HUES64 (cell line): ENCODE data around the gene BCL3.

Experiments used
- H3K27ac ChIP-seq: 2 replicates; pipeline ENCODE4 v1.7.0; 2013; ENCODE audit warnings: low read depth, low read length, inconsistent platforms
- H3K27me3 ChIP-seq: 2 replicates; pipeline ENCODE4 v1.6.1; 2013; ENCODE audit warnings: mild to moderate bottlenecking, low read length; ENCODE audit not compliant: insufficient read depth
- H3K36me3 ChIP-seq: 2 replicates; pipeline ENCODE4 v1.6.1; 2013; ENCODE audit warnings: mild to moderate bottlenecking, low read length; ENCODE audit not compliant: insufficient read depth
- H3K4me1 ChIP-seq: 2 replicates; pipeline ENCODE4 v1.6.1; 2013; ENCODE audit warnings: mild to moderate bottlenecking, low read length, moderate library complexity; ENCODE audit not compliant: insufficient read depth
- H3K4me3 ChIP-seq: 2 replicates; pipeline ENCODE4 v1.5.1; 2013; ENCODE audit warnings: mild to moderate bottlenecking, low read length, moderate library complexity
- H3K9ac ChIP-seq: 2 replicates; pipeline ENCODE4 v1.6.1; 2013; ENCODE audit warnings: mild to moderate bottlenecking, low read depth, low read length
- H3K9me3 ChIP-seq: 2 replicates; pipeline ENCODE4 v1.6.1; 2013; ENCODE audit warnings: low read depth, low read length; ENCODE audit not compliant: insufficient read depth
- WGBS: fragments of 150-250, 120-280 bp; methylation state at CpG from one replicate; pipeline ENCODE4 v1.1.7; 2013; ENCODE audit warnings: missing lambda C conversion rate; 5-methylcytosine and 5-hydroxymethylcytosine counted together

The BCL3 gene

DNA sequence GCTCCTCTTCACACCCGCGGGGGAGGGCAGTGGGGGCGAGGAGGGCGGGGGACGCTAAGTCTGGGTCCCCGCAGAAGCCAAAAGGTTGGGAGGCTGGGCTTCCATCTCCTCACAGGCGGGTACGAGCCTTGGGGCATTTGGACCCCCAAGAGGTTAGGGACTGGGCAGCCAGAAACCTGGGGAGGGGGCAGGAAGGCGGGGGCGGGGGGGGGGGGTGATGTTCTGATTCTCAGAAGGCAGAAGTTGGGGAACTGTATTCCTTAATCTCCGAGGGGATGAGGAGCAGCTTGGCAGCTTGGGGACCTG is 5.1 kb downstream of the BCL3 start:
- no peak overlapping the region for H3K27ac ChIP-seq
- no peaks in the 10 kb centered on the region for H3K9me3 ChIP-seq
- H3K36me3 ChIP-seq: no peaks in the 10 kb centered on the region
- H3K9ac ChIP-seq: no peak overlapping the region
- H3K4me3 ChIP-seq: peak overlapping the region; percentile 63
- WGBS: 1% methylated on average over 7 of the region's 11 CpGs
- H3K4me1 ChIP-seq: peaks cover 24% of the 10 kb centered on the region
- peaks cover 91% of the 10 kb centered on the region for H3K27me3 ChIP-seq

- Histone ChIP-seq H3K9ac (no peak overlapping the region; the same call in 1 of the 2 replicates), H3K27me3 (peaks cover 87% of the 10 kb centered on the region), H3K9me3 (no peaks in the 10 kb centered on the region), H3K27ac (no peak overlapping the region), H3K36me3 (no peaks in the 10 kb centered on the region), H3K4me1 (peaks cover 24% of the 10 kb centered on the region), H3K4me3 (peak overlapping the region; percentile 63)
- WGBS: under 1% methylated on average over 33 of the region's 33 CpGs
Measured at GRCh38 chr19:44753932-44754749, 5.6 kb downstream of the BCL3 start.

GRCh38 chr19:44754750-44755080 is 6.2 kb downstream of the BCL3 start:
- Histone ChIP-seq H3K9me3 (no peaks in the 10 kb centered on the region), H3K36me3 (no peaks in the 10 kb centered on the region), H3K27me3 (peaks cover 81% of the 10 kb centered on the region), H3K4me3 (peak overlapping the region; percentile 63), H3K9ac (no peak overlapping the region; the same call in 1 of the 2 replicates), H3K4me1 (peaks cover 24% of the 10 kb centered on the region), H3K27ac (no peak overlapping the region)
- 10% methylated on average over 10 of the region's 11 CpGs for WGBS

- Histone ChIP-seq H3K27ac (no peak overlapping the region), H3K4me1 (peaks cover 24% of the 10 kb centered on the region), H3K36me3 (no peaks in the 10 kb centered on the region), H3K9ac (no peak overlapping the region), H3K4me3 (peak overlapping the region; percentile 63; the same call in 1 of the 2 replicates), H3K27me3 (peaks cover 76% of the 10 kb centered on the region), H3K9me3 (no peaks in the 10 kb centered on the region)
- WGBS: 88% methylated on average over 4 of the region's 4 CpGs
Measured at GRCh38 chr19:44755219-44755618, 6.7 kb downstream of the BCL3 start.

DNA sequence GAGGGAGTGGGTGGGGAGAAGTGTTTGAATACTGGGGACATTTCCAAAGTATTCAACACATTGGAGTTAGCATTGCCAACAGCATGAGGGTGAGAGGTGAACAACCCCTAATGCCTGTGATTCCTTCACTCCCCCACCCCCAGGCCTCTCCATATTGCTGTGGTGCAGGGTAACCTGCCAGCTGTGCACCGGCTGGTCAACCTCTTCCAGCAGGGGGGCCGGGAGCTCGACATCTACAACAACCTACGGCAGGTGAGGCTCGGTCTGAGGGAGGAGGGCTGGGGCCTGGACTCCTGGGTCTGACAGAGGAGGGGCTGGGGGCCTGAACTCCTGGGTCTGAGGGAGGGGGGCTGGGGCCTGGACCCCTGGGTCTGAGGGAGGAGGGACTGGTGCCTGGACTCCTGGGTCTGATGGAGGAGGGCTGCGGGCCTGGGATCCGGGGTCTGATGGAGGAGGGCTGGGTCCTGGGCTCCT is 7.6 kb downstream of the BCL3 start:
- no peaks in the 10 kb centered on the region for H3K9me3 ChIP-seq
- 67% methylated on average over 7 of the region's 7 CpGs for WGBS
- no peak overlapping the region for H3K9ac ChIP-seq
- peaks cover 69% of the 10 kb centered on the region for H3K27me3 ChIP-seq
- H3K4me1 ChIP-seq: peaks cover 24% of the 10 kb centered on the region
- H3K27ac ChIP-seq: no peak overlapping the region
- H3K36me3 ChIP-seq: no peaks in the 10 kb centered on the region
- H3K4me3 ChIP-seq: no peak overlapping the region

DNA sequence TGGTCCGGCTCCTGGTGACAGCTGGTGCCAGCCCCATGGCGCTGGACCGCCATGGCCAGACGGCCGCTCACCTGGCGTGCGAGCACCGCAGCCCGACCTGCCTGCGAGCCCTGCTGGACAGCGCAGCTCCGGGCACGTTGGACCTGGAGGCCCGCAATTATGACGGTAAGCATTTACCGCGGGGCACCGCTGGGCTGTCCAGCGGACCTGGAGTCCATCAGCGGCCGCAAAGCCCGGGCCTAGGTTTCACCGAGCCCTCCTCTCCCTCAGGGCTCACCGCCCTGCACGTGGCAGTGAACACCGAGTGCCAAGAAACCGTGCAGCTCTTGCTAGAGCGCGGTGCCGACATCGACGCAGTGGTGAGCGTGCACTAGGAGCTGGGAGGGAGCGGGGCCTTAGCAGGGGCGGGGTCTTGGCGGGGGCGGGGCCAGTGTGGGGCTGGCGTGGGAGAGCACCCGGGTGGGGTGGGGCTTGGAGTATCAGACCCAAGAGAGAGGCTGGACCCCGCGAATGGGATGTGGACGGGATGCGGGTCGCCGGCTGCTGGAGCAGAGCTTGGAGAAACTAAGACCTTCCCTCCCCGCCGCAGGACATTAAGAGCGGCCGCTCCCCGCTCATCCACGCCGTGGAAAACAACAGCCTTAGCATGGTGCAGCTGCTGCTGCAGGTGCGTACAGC is 8.7 kb downstream of the BCL3 start:
- Histone ChIP-seq H3K4me1 (peaks cover 24% of the 10 kb centered on the region), H3K27ac (no peak overlapping the region), H3K27me3 (peaks cover 60% of the 10 kb centered on the region), H3K36me3 (no peaks in the 10 kb centered on the region), H3K9me3 (no peaks in the 10 kb centered on the region), H3K4me3 (peak overlapping the region; percentile 60), H3K9ac (no peak overlapping the region)
- 4% methylated on average over 53 of the region's 53 CpGs for WGBS

DNA sequence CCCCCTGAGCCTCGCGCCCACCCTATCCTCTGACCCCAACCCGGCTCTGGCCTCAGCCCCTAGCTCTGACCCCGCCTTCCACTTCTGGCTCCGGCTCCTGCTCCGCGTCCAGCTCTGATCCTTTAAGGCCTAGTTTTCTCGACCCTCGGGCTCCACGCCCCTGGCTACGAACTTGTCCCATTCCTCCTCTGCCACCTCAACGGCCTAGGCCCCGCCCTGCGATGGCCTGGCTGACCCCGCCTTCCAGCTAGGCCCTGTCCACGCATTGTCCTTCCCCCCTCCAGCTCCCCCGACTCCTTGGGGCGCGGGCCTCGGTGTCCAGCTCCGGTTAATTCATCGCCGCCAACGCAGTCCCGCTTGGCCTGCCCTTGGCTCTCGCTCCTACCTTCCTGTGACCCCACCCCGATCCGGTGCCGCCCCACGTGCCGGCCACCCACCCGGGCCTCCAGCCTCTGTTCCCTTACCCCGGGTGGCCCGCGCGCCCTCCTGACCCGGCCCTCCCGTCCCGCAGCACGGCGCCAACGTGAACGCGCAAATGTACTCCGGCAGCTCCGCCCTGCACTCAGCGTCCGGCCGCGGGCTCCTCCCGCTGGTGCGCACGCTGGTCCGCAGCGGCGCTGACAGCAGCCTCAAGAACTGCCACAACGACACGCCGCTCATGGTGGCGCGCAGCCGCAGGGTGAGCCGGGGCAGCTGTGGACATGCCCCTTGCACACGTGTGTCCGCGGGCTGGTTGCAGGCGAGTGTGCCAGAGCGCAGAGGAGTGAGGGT is 9.4 kb downstream of the BCL3 start:
- no peaks in the 10 kb centered on the region for H3K36me3 ChIP-seq
- under 1% methylated on average over 68 of the region's 68 CpGs for WGBS
- no peak overlapping the region for H3K27ac ChIP-seq
- H3K4me1 ChIP-seq: peaks cover 21% of the 10 kb centered on the region
- no peak overlapping the region for H3K9ac ChIP-seq
- no peaks in the 10 kb centered on the region for H3K9me3 ChIP-seq
- peak overlapping the region; percentile 60 for H3K4me3 ChIP-seq
- peaks cover 53% of the 10 kb centered on the region for H3K27me3 ChIP-seq

DNA sequence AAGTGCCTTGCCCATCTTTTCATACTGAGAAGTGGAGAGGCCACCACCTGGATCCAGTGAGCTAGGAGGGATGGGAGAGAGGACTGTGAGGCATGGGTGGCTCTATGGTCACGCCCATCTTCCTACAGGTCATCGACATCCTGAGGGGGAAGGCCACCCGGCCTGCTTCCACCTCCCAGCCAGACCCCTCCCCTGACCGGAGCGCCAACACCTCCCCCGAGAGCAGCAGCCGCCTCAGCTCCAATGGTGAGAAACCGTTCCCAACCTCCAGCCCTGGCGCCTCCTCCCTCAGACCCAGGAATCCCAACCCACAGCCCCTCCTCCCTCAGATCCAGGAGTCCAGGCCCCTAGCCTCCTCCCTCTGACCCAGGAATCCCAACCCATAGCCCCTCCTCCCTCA is 10.1 kb downstream of the BCL3 start:
- no peaks in the 10 kb centered on the region for H3K9me3 ChIP-seq
- peaks cover 18% of the 10 kb centered on the region for H3K4me1 ChIP-seq
- no peak overlapping the region for H3K9ac ChIP-seq
- H3K36me3 ChIP-seq: no peaks in the 10 kb centered on the region
- H3K27ac ChIP-seq: no peak overlapping the region
- WGBS: 7% methylated on average over 9 of the region's 9 CpGs
- peak overlapping the region; percentile 60 for H3K4me3 ChIP-seq
- H3K27me3 ChIP-seq: peaks cover 49% of the 10 kb centered on the region

DNA sequence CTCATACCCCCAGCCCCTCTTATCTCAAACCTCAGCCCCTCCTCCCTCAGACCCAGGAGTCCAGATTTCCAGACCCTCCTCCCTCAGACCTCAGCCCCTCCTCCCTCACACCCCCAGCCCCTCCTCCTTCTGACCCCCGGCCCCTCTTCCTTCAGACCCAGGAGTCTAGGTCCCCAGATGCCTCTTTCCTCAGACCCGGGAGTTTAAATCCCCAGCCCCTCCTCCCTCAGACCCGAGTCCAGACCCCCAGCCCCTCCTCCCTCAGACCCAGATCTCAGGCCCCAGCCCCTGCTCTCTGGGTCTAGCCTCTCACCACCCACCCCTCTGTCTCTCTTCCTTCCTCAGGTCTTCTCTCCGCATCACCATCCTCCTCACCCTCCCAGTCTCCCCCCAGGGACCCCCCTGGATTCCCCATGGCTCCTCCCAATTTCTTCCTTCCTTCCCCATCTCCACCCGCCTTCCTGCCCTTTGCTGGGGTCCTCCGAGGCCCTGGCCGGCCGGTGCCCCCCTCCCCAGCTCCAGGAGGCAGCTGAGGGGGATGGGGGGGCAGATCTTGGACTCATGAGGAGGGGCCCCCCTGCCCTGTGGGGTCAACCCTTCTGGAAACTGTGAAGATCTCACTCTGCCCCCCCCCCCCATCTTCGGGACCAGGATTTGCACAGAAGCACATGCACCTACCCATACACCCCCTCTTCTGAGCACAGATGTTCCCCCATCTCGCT is 10.7 kb downstream of the BCL3 start:
- Histone ChIP-seq H3K27ac (no peak overlapping the region), H3K27me3 (peaks cover 44% of the 10 kb centered on the region), H3K36me3 (no peaks in the 10 kb centered on the region), H3K9me3 (no peaks in the 10 kb centered on the region), H3K4me3 (no peak overlapping the region), H3K4me1 (peaks cover 18% of the 10 kb centered on the region), H3K9ac (no peak overlapping the region)
- WGBS: 51% methylated on average over 5 of the region's 10 CpGs

DNA sequence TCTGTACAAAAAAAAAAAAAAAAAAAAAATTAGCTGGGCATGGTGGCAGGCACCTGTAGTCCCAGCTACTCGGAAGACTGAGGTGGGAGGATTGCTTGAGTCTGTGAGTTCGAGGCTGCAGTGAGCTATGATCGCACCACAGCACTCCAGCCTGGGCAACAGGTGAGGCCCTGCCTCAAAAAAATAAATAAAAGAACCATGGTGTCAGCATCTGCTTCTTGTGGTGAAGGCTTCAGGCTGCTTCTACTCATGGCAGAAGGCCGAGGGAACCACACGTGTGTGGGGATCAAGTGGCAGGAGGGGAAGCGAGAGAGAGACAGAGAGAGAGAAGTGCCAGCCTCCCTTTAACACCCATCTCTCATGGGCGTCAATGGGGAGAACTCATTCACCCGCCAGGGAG is 13.5 kb downstream of the BCL3 start:
- Histone ChIP-seq H3K27ac (no peak overlapping the region), H3K36me3 (no peaks in the 10 kb centered on the region), H3K4me1 (0 out of 2 replicates have a peak, but pooled peaks cover 4% of the 10 kb centered on the region), H3K4me3 (no peak overlapping the region), H3K9me3 (no peaks in the 10 kb centered on the region), H3K9ac (no peak overlapping the region), H3K27me3 (peaks cover 16% of the 10 kb centered on the region)
- 84% methylated on average over 8 of the region's 8 CpGs for WGBS
